Measurements from ENCODE around the gene HES2.

DNA sequence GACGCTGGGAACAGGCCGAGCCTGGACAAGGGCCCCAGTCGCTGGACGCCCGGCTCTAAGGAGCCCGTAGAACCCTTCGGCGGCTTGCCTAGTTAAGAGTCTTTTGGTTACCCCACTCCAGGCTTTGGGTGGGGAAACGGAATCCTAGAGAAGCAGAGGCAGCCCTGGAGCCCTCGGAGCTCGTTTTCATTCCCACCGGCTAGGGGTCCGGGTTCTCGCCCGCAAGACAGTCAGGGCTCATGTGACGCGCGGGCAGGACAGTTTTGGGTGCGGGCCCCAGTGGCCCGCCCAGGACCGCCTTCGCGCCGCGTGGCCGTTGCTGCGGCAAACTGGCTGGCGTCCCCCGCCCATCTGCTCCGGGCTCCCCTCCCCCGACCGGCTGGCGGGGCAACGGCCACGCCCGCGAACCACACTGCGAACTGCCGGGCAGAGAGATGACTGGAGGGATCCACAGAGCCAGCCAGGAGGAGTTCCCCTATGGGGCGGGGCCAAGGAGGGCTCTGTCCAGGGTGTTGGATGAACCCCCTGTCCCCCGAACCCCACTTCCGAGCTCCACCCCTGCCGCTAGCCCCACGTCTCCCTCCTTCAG is 829 bp upstream of the HES2 start:
- TF ChIP-seq POLR2A (IDR thresholded peaks at IDR 0.05) (no peak), POLR2AphosphoS5 (IDR thresholded peaks at IDR 0.05) (no peak)

Measured in spleen (tissue), 3 donors.